IMR-90 (cell line): Measurements from ENCODE around the gene CBS. TPM values are rescaled to one million over a fixed set of nuclear protein-coding genes. Genes with fewer than 3 reads are reported as not detected.
"Not testable (repeated sequence)": the region's sequence is repeated elsewhere in the genome, so short reads cannot be mapped to it uniquely, and the experiment has no call there.

ENCODE experiments used
- ATAC-seq: fragments of 200-7000 bp; cut with Tn5 transposase; 2 replicates; pipeline ENCODE4 v1.9.1; 2020; ENCODE audit warnings: low read depth, mild to moderate bottlenecking, moderate library complexity
- BruUV-seq: library from RNA; stranded (reverse); fragments of 400-500 nt; replicated peaks from 2 replicates; lab custom pipeline; 2021; lab: Mats Ljungman, UMichigan
- CTCF ChIA-PET: fragments of 300-600 bp; formaldehyde crosslinking; extraction: SDS; loops from one replicate; lab custom pipeline; 2021; ENCODE audit warnings: antibody characterized with exemption; lab: Yijun Ruan, JAX
- POLR2A ChIA-PET: fragments of 300-600 bp; sonication (Branson Sonifier 250); formaldehyde crosslinking; loops from one replicate; lab custom pipeline; 2022; ENCODE audit warnings: antibody characterized with exemption; ENCODE audit not compliant: unreplicated experiment; lab: Charles Lee
- DNase-seq: peaks from one replicate; pipeline ENCODE4 v3.0.0; 2013
- H2AFZ ChIP-seq: replicated peaks from 2 replicates; pipeline ENCODE3; 2013; ENCODE audit warnings: low read length, mild to moderate bottlenecking; ENCODE audit not compliant: poor library complexity
- H2AK5ac ChIP-seq: 2 replicates; pipeline ENCODE4 v1.6.1; 2013; ENCODE audit warnings: low read depth, low read length, inconsistent platforms
- H2AK9ac ChIP-seq: replicated peaks from 2 replicates; pipeline ENCODE3; 2013; ENCODE audit warnings: mild to moderate bottlenecking, low read depth, low read length, moderate library complexity; ENCODE audit not compliant: poor library complexity
- H2BK120ac ChIP-seq: 2 replicates; pipeline ENCODE4 v1.6.1; 2013; ENCODE audit warnings: low read depth, low read length, inconsistent platforms
- H2BK15ac ChIP-seq: 3 replicates; pipeline ENCODE4 v1.6.1; 2013; ENCODE audit warnings: low read depth, low read length, inconsistent platforms
- H2BK20ac ChIP-seq: 2 replicates; pipeline ENCODE4 v1.6.1; 2013; ENCODE audit warnings: low read depth, mild to moderate bottlenecking, inconsistent platforms, low read length, moderate library complexity
- H2BK5ac ChIP-seq: 2 replicates; pipeline ENCODE4 v1.6.1; 2013; ENCODE audit warnings: mild to moderate bottlenecking, low read depth, low read length, inconsistent platforms; ENCODE audit not compliant: poor library complexity, severe bottlenecking
- H3K14ac ChIP-seq: replicated peaks from 2 replicates; pipeline ENCODE4 v1.6.1; 2013; ENCODE audit warnings: low read depth, low read length, inconsistent platforms
- H3K18ac ChIP-seq: 2 replicates; pipeline ENCODE4 v1.6.1; 2013; ENCODE audit warnings: low read depth, low read length, control low read depth
- H3K23ac ChIP-seq: 2 replicates; pipeline ENCODE4 v1.6.1; 2013; ENCODE audit warnings: low read depth, low read length, inconsistent platforms
- H3K27ac ChIP-seq: 2 replicates; pipeline ENCODE4 v1.5.1; 2013; ENCODE audit warnings: mild to moderate bottlenecking, control low read depth, low read length; ENCODE audit not compliant: insufficient read depth
- H3K27me3 ChIP-seq: 2 replicates; pipeline ENCODE4 v1.6.1; 2013; ENCODE audit warnings: low read length; ENCODE audit not compliant: control insufficient read depth, insufficient read depth
- H3K36me3 ChIP-seq: 2 replicates; pipeline ENCODE4 v1.6.1; 2013; ENCODE audit warnings: low read length, mixed read lengths; ENCODE audit not compliant: control insufficient read depth, insufficient read depth
- H3K4ac ChIP-seq: 2 replicates; pipeline ENCODE4 v1.6.1; 2013; ENCODE audit warnings: low read depth, low read length, inconsistent platforms
- H3K4me1 ChIP-seq: 2 replicates; pipeline ENCODE4 v1.6.1; 2013; ENCODE audit warnings: low read length, mixed read lengths; ENCODE audit not compliant: control insufficient read depth, insufficient read depth
- H3K4me2 ChIP-seq: 2 replicates; pipeline ENCODE4 v1.6.1; 2013; ENCODE audit warnings: low read depth, mild to moderate bottlenecking, control low read depth, low read length, moderate library complexity
- H3K4me3 ChIP-seq: 2 replicates; pipeline ENCODE4 v1.5.1; 2013; ENCODE audit warnings: low read depth, mild to moderate bottlenecking, control low read depth, low read length, moderate library complexity; ENCODE audit not compliant: insufficient read depth
- H3K56ac ChIP-seq: 2 replicates; pipeline ENCODE4 v1.6.1; 2013; ENCODE audit warnings: low read length, inconsistent platforms; ENCODE audit not compliant: insufficient read depth; ENCODE audit errors: extremely low read depth
- H3K79me1 ChIP-seq, 2 experiments: 2 replicates each; pipeline ENCODE4 v1.6.1; 2013; ENCODE audit warnings: low read length in 2 of 2, inconsistent platforms in 1 of 2, low read depth in 1 of 2
- H3K9ac ChIP-seq: 2 replicates; pipeline ENCODE4 v1.6.1; 2013; ENCODE audit warnings: low read depth, low read length, control low read depth
- H3K9me1 ChIP-seq: 2 replicates; pipeline ENCODE4 v1.6.1; 2013; ENCODE audit warnings: low read length, inconsistent platforms; ENCODE audit not compliant: insufficient read depth
- H3K9me3 ChIP-seq: 2 replicates; pipeline ENCODE4 v1.6.1; 2013; ENCODE audit warnings: low read length; ENCODE audit not compliant: control insufficient read depth, insufficient read depth
- H4K20me1 ChIP-seq: 2 replicates; pipeline ENCODE4 v1.6.1; 2013; ENCODE audit warnings: low read length, inconsistent platforms; ENCODE audit not compliant: insufficient read depth
- H4K5ac ChIP-seq: 2 replicates; pipeline ENCODE4 v1.6.1; 2013; ENCODE audit warnings: mild to moderate bottlenecking, low read depth, low read length, control low read depth
- H4K8ac ChIP-seq, 2 experiments: 2 replicates each; pipeline ENCODE4 v1.6.1; 2013; ENCODE audit warnings: low read depth in 2 of 2, low read length in 2 of 2, control low read depth in 1 of 2, inconsistent platforms in 1 of 2
- H4K91ac ChIP-seq: 2 replicates; pipeline ENCODE4 v1.6.1; 2013; ENCODE audit warnings: low read depth, low read length, inconsistent platforms; ENCODE audit not compliant: insufficient read depth
- WGBS, 2 experiments: methylation state at CpG; one replicate each; pipeline versions ENCODE4 v1.1.5 to v1.1.7; 2013; ENCODE audit warnings: missing lambda C conversion rate in 2 of 2; ENCODE audit not compliant: insufficient read length in 1 of 2; ENCODE audit errors: extremely low coverage in 2 of 2; 5-methylcytosine and 5-hydroxymethylcytosine counted together
- dilution Hi-C: fragments of 300-500 bp; cut with HindIII; formaldehyde crosslinking; loops from one replicate; pipeline ENCODE4 v1.14.3; 2018; ENCODE audit warnings: low sequenced_read_pairs; ENCODE audit not compliant: unreplicated experiment
- in situ Hi-C: fragments of 300-500 bp; cut with MboI; formaldehyde crosslinking; loops from 3 replicates; pipeline ENCODE4 v1.14.3; 2019; ENCODE audit warnings: low sequenced_read_pairs, inconsistent platforms, mixed read lengths
- intact Hi-C: fragments of 100-400 bp; cut with micrococcal nuclease; formaldehyde crosslinking; loops from 2 replicates; pipeline ENCODE4 v1.10.0; 2022
- polyA plus RNA-seq, 3 experiments: library from polyadenylated mRNA; depleted of rRNA; stranded (reverse); fragments of >200 nt; gene quantifications; 2 replicates each; pipeline ENCODE4 v1.2.3, GENCODE V29; 2012; ENCODE audit warnings: low replicate concordance in 1 of 3
- total RNA-seq: library from RNA; depleted of rRNA; stranded (reverse); fragments of >200 nt; gene quantifications from 2 replicates; pipeline ENCODE4 v1.2.3, GENCODE V29; 2012

The CBS gene
- total and polyA plus RNA-seq, 2 of the 4 experiments (the other 2 are of a cell fraction) = 38.5 to 54.3 TPM

DNA sequence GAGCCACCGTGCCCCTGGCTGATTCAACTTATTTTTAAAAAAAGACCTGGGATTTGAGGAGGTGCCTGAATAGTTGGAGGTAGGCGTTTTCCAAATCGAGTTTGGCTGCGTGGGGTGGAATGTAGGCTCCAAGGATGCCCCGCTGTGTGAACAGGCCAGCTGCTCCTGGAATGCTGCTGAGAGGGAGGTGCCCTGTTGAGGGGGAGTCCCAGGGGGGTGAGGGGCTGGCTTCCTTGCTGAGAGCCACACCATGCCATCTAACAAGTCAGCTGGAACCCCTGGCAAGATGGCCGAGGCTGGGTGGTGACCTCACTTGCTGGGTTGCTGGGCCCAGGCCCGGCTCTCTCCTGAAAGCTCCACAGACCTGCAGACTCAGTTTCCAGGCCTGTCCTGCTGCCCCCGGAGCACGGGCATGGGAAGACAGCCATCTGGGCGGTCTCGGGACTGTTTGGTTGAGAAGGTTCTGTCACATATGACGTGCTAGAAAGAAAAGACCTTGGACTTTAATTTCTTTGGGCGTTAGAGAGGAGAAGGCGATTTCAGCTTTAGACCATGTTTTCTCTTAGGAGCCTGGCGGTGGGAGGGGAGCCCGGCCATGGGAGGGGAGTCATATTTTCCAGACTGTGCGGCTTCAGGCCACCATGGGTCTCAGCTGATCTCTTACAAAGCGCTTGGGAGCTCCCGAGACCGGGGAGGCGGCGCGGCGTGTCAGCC lies 7.1 kb upstream of the CBS start:
- H2AK9ac ChIP-seq, H3K9me1 ChIP-seq, H3K27ac ChIP-seq, intact Hi-C loops, H3K4ac ChIP-seq, H3K23ac ChIP-seq, H3K14ac ChIP-seq, H3K18ac ChIP-seq, H4K5ac ChIP-seq, H3K9ac ChIP-seq, CTCF ChIA-PET, BruUV-seq, H3K27me3 ChIP-seq, H2BK120ac ChIP-seq, dilution Hi-C loops, H3K4me3 ChIP-seq, H2BK20ac ChIP-seq, H3K36me3 ChIP-seq, H4K20me1 ChIP-seq, H2BK5ac ChIP-seq, H3K79me1 ChIP-seq, H3K56ac ChIP-seq, ATAC-seq, DNase-seq, H2AFZ ChIP-seq, POLR2A ChIA-PET, H2BK15ac ChIP-seq, H3K4me2 ChIP-seq, H2AK5ac ChIP-seq, H3K9me3 ChIP-seq, in situ Hi-C loops, H4K91ac ChIP-seq, H3K4me1 ChIP-seq, H4K8ac ChIP-seq: not testable (repeated sequence)
- no CpG with 5 or more reads among the region's 24 CpGs for WGBS, 2 experiments

DNA sequence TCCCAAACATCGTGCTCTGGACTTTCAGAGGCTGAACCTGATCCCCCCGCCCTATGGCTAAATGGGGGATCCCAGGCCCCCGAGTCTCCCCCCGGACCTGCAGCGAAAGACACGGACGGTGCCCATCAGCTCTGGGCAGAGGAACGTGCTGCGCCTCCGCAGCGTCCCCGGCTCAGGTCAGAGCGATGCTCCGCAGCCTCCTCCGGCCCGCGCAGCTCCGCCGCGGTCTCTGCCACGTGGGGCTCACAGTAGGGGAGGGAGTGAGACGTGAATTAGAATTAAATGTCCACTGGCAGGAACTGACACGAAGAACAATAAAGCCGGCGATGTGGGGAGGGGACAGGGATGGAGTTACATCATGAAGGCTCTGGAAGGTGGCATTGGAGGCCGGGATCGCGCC lies 1.0 kb upstream of the CBS start:
- H3K18ac ChIP-seq, CTCF ChIA-PET, H3K23ac ChIP-seq, H3K14ac ChIP-seq, H2BK20ac ChIP-seq, H3K4me1 ChIP-seq, DNase-seq, H2AK5ac ChIP-seq, H2BK5ac ChIP-seq, H4K91ac ChIP-seq, H3K27ac ChIP-seq, H2AK9ac ChIP-seq, H3K9me3 ChIP-seq, H3K4ac ChIP-seq, H3K79me1 ChIP-seq, H2AFZ ChIP-seq, POLR2A ChIA-PET, H4K5ac ChIP-seq, H3K9ac ChIP-seq, H3K27me3 ChIP-seq, H3K56ac ChIP-seq, H3K9me1 ChIP-seq, H2BK15ac ChIP-seq, BruUV-seq, H2BK120ac ChIP-seq, in situ Hi-C loops, H4K8ac ChIP-seq, intact Hi-C loops, H4K20me1 ChIP-seq, dilution Hi-C loops, H3K36me3 ChIP-seq: not testable (repeated sequence)
- Histone ChIP-seq H3K4me2 (peak overlapping the region; percentile 55; the same call in 1 of the 2 replicates), H3K4me3 (0 out of 2 replicates have a peak overlapping the region, but pooled peaks have one; percentile 21)
- no CpG with 5 or more reads among the region's 28 CpGs for WGBS, 2 experiments
- ATAC-seq = peak; percentile 22
